Medulla oblongata (tissue), 1 donor: ENCODE results near the gene RABGGTB.
"Not testable (repeated sequence)": the region's sequence is repeated elsewhere in the genome, so short reads cannot be mapped to it uniquely, and the experiment has no call there.

ENCODE experiments used
- DNase-seq: peaks from one replicate; pipeline ENCODE4 v3.0.0-alpha.2; 2015; ENCODE audit errors: extremely low spot score

RABGGTB gene

DNA sequence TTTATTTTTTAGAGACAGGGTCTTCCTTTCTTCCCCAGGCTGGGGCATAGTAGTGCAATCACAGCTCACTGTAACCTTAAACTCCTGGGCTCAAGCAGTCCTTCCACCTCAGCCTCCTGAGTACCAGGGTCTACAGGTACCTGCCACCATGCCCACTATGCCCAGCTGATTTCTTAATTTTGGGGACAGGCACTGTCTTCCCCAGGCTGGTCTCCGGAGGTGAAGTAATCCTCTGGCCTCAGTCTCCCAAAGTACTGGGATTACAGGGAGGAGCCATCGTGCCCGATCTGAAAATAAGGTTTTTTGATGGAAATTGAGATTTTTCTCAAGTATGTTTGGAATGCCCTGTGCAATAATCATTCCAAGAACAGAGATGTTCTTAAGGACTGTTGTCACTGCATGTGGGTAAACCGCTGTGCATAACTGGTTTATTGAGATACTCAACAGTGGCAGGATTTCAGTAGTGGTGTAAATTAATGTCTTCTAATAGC lies 9.7 kb downstream of the RABGGTB start:
- no peak for DNase-seq

DNA sequence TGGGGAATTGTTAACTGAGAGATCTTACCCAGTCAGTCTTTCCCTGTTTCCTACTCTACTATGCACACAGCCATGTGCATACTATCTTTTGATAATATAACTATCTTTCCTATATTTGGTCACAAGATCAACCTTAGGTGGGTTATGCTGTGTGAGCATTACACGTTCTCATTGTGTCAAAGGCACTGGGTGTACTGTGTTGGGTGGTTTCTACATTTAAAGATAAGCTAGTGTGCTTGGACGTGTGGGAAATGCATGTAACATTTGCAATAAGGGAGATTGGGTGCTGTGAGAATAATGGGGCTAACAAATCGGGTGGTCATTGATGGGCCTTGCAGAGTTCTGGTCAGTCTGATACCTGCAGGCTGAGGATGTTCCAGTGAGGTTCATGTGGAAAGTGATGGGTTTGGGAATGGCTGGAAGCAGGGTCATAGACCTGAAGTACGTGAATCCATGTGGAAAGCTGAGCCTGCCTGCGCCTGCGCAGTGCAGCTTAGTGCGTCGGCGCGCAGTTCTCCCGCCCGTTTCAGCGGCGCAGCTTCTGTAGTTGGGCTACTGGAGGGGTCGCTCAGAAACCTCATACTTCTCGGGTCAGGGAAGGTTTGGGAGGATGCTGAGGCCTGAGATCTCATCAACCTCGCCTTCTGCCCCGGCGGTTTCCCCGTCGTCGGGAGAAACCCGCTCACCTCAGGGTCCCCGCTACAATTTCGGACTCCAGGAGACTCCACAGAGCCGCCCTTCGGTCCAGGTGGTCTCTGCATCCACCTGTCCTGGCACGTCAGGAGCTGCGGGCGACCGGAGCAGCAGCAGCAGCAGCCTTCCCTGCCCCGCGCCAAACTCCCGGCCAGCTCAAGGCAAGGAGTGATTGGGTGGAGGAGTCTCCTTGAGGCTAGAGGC lies 10.6 kb downstream of the RABGGTB start, which contains the start of gene MSH4:
TSS of gene MSH4 (plus strand) at position 507 of the 897 bp plus-strand sequence. CDS start at position 611, 104 bp downstream.
- DNase-seq, result no peak

- no peak for DNase-seq
Observed at GRCh38 chr1:75797273-75797588, 11.2 kb downstream of the RABGGTB start.

DNA sequence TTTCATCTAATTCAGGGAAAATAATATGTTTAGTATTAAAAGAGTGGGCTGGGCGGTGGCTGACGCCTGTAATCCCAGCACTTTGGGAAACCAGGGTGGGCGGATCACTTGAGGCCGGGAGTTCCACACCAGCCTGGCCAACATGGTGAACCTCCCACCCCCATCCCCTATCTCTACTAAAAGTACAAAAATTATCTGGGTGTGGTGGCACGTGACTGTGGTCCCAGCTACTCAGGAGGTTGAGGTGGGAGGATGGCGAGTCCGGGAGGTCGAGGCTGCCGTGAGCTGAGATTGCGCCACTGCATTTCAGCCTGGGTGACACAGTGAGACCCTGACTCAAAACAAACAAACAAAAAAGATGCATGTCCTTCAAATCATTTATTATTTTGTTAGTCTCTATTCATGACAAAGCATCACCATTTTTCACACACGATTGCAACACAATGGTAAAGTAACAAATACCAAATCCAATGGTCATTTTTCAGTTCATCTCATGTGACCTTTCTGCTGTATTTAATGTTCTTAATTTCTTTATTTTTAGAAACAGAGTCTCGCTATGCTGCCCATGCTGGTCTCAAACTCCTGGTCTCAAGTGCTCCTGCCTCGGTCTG lies 11.7 kb downstream of the RABGGTB start:
- DNase-seq, result no peak

- not testable (repeated sequence) for DNase-seq
Observed at GRCh38 chr1:75801480-75801879, 15.4 kb downstream of the RABGGTB start.

DNA sequence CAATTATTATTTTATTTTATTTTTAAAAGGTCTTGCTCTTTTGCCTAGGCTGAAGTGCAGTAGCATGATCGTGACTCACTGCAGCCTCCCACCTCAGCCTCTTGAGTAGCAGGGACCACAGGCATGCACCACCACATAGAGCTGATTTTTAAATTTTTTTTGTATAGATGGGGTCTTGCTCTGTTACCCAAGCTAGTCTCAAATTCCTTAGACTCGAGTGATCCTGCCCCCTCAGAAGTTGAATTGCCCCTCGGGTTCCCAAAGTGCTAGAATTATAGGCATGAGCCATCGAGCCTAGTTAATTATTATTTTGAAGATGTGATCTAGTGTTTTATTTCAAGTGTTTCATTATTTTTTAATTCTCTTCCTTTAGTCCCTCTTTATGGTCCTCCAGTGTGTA lies 22.9 kb downstream of the RABGGTB start:
- DNase-seq, result no peak

DNA sequence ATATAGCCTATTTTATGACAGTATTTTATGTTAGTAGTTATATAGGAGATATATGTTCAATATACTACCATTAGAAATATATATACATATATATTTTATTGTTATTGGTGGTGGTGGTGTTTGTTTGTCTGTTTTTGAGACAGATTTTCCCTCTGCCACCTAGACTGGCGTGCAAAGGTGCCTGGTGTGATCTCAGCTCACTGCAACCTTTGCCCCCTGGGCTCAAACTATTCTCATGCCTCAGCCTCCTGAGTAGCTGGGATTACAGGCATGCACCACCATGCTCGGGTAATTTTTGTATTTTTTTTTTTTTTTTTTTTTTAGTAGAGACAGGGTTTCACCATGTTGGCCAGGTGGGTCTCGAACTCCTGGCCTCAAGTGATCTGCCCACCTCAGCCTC lies 24.1 kb downstream of the RABGGTB start:
- not testable (repeated sequence) for DNase-seq

DNA sequence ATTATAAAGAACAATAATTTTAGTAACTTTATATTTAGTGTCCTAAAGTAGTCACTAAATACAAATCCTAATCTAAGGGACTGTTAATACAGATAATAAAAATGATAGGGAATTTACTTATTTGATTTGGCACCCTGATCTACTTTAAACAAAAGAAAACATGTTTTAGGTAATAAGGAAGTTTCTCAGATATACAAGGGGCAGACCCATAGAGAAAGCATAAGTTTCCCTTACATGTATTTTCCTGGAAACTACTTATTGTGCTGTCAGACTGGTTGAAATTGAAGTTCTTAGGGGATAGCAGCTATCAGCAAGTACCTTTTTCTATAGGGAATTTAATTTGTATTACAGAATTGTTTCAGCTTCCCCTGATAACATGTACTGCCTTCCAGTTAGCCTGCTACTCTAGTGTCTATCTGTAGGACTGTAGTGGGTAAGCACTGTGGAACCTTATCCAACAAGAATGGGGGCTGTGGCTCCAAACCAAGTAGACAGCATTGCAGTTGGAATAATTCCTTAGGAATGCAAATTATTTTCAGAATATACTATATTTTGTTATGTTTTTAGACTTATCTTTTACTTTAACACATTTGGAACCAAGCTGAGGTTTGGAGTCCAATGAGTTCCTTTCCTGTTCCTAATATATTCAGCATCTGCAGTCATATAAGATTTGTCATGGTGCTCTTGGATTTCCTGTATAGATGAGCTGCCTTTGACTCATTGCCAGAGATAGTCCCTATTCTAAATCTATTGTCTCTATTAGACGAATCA lies 25.3 kb downstream of the RABGGTB start:
- no peak for DNase-seq

DNA sequence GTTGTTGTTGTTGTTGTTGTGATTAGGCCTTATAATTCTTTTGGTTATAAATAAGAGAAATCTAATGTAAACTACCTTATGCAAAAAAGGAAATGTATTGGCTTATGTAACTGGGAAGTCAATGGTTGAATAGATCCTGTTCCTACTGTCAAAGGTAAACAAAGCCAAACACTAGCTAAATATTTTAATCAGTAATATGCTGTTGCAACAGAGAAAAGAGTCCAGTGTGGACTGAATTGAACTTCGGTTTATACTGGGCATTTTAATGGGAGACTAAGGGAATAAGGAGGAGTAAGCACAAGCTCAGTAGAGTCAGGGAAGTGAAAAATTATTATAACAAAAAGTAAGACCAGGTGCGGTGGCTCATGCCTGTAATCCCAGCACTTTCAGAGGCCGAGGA lies 26.0 kb downstream of the RABGGTB start:
- DNase-seq, result no peak

GRCh38 chr1:75823596-75823995 lies 37.5 kb downstream of the RABGGTB start:
- not testable (repeated sequence) for DNase-seq

DNA sequence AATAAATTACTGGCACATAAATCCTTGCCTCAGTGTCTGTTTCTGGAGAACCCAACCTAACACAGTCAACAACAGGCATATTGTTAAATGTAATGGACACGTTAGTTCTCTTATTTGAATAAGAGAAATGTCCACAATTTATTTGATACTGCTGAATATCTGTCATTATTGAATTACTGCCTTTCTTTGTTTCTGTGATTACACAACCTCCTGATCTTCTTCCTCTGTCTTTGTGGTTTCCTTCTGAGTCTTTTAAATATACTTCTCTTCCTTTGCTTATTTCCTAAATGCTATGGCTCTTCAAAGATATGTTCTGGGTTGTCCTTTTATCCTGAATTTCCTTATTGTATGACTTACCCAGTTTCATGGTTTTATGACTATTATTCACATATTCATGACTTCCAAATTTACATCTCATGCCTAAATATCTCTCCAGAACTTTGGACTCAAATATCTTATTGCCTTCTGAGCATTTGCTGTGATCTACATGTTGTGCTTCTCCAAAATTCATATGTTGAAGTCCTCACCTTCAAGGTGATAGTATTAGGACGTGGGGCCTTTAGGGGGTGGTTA lies 50.6 kb downstream of the RABGGTB start:
- DNase-seq, result no peak

DNA sequence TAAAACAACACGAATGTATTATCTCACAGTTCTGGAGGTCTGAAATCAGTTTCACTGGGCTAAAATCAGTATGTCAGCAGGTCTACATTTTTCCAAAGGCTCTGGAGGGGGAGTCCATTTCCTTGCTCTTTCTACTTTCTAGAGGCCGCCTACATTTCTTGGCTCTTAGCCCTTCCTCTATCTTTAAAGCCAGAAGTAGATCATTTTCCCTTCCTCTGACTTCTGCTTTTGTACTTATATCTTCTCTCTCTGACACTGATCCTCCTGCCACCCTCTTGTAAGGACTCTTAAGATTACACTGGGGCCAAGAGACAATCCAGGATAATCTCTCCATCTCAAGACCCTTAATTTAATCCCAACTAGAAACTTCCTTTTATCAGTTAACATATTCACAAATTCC lies 52.0 kb downstream of the RABGGTB start:
- DNase-seq, result no peak

DNA sequence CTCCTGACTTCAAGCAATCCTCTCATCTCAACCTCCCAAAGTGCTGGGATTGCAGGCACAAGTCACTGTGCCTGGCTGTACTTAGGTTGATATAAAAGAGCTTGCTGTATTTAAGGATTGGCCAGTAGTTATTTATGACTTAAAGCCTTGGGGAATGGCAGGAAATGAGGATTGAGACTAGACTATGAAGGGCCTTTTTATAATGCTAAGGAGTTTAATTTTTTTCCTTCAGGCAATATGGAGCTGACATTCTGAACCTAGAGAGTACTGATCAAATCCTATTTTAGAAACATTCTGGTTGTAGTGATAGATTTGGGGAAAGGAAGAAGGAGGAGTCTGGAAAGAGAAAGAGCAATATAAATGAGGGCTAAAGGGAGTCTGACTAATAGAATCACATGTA lies 55.4 kb downstream of the RABGGTB start:
- DNase-seq, result no peak
